ENCODE results near the gene RNF123.
"Not testable (repeated sequence)": the region's sequence is repeated elsewhere in the genome, so short reads cannot be mapped to it uniquely, and the experiment has no call there.

Gene RNF123

DNA sequence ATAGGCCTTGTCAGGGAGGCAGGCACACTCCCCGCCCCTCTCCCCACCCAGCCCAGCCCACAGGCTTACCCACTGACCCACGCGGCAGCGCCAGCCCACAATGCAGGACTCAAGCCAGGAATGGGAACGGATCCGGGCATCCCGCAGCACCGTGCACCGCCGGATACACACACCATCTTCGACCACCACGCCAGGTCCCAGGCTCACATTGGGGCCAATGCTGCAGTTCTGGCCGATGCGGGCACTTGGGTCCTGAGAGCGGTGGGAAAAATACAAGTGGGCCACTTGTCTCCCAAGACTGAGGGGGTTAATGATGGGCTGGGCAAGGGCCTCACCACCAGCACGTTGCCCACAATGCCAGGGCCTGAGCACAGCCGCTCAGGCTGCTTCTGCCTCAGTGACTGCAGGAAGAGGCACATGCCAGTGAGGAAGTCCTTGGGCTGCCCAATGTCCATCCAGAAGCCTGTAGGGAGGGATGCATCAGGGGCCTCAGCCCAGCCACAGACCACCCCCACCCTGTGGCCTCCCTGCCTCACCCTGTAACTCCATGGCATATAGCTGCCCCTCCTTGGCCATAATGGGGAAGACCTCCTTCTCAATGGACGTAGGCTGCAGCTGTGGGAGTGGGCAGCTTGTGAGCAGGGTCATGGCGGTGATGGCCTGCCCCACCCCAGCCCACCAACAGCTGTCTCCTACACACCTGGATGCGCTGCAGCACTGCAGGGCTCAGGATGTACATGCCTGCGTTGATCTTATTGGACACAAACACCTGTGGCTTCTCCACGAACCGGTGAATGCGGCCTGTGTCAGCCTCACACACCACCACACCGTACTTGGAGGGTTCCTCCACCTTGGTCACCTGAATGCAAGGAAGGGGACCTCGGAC is 32.8 kb downstream of the RNF123 start:
- no peak for DNase-seq

DNA sequence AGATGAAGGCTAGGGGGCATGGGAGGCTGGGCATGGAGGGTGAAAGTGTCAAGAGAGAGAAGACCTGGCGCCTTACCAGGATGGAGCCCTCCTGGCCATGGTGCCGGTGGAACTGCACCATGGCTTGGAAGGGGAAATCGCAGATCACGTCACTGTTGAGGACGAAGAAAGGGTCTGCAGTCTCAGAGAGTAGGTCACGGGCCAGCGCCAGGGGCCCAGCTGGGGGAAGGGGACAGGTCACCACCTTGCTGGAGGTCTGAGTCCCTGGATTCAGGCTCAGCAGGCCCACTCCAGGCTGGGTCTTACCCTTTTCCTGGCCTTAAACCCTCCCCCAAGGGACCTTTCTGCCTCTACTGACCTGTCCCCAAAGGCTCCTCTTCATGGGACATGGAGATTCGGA is 33.5 kb downstream of the RNF123 start:
- no peak for DNase-seq

DNA sequence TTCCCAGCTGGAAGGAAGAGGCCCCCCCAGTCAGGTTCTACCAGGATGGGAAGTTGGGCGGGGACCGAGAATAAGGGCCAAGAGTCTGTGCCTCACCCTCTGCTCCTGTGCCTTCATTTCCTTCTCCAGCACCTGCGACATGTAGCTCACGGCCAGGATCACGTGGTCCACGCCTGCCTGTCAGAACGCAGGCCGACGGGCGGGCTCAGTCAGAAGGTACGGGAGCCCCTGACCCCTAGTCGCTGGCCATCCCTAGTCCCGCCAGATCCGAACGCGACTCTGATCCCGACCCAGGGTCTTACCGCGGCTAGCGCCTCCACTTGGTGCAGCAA is 33.9 kb downstream of the RNF123 start:
- DNase-seq = peak in 2 of 4 experiments; percentile 21 to 34

DNA sequence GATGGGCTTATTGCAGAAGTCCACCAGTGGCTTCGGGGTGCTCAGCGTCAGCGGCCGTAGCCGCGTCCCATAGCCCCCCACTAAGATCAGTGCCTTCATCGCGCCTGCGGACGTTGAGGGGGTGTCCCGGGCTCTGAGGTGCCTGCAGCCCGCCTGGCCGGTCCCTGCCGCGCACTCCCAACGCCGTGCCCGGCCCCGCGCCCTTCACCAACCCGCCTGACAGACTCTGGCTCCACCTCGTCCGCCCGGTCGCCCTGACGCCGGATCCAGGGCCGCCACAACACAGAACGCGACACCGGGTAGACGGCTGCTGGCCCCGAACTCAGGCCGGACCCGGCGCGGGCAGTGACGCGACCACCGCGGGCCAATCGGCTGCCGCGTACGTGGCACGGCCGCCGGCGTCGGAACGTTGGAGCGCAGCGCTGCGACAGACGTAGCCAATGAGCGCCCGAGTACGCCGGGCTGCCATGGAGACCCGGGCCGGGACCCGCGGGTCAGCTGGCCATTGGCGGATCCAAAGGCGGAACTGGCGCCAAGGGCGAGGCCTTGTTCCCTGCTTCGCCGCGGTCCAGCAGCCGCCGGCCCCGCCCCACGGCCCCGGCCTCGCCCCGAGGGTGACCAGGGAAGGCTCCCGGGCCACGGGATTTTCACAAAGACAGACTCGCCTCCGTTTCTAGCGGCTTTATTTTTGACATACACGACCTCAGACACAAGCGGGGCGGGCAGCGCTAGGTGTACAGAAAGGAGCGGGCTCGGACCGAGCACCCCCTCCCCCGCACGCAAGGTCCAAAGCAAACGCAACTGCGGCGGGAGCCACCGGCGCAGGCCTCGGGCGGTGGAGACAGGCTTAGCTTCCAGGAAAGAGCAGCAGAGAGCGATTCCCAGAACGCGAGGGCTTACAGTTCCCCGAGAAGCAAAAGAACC is 34.5 kb downstream of the RNF123 start, which contains the start of gene GMPPB:
Gene GMPPB (minus strand): TSS at position 324 of the 924 bp plus-strand sequence. CDS start 225 bp downstream, at position 99.
- peak; percentile 86 to 88 (median 86) for DNase-seq

DNA sequence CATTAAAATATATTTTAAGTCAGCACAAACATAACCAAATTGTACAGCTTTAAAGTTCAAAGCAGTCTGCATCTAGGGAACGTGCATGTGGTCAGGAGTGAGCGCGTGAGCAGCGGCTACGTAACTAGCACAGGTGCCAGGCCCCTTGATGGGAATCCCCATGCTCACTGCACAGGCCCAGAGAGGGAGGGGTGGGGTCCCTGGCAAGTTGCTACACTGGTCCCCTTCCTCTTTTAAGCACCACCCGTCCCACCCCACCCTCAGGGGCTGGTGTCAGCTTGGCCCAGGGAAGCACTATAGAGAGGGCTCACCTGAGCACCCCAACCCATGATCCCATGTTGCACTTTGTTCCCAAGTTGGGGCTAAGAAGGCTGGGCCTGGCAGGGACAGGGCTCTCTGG is 35.2 kb downstream of the RNF123 start:
- no peak for DNase-seq

DNA sequence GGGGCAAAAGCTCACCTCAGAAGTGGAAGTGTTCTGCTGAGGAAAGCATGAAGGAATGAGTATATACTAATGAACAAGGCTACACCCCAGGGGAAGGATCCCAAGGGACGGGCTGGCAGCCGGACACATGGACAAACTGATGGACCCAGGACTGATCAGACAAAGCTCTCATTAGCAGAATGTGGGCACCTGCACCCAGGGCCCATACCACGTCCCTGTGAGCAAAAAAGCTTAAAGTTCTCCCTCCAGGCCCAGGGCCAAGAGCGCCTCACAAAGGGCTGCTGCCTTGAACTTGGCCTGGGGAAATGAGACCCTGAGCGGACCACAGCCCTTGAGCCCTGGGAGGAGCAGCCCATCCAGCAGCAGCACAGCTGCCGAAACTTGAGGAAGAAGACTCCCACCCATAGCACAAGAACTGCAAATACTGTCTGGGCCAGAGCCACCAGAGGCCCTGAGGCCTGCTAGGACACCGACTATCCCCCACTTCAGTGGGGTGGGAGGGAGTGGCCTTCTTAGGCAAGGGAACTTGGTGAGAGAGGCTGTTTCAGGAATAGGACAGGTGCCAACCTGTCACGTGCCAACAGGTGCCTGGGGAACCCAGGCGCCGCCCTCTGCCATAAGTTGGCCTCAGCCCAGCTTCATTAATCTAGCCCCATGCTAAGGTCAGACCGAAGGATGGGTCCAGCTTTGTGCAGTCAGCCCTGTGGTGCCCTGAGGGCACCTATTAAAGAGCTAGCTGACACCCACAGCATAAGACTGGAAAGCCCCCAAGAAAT is 36.7 kb downstream of the RNF123 start:
- DNase-seq = no peak

DNA sequence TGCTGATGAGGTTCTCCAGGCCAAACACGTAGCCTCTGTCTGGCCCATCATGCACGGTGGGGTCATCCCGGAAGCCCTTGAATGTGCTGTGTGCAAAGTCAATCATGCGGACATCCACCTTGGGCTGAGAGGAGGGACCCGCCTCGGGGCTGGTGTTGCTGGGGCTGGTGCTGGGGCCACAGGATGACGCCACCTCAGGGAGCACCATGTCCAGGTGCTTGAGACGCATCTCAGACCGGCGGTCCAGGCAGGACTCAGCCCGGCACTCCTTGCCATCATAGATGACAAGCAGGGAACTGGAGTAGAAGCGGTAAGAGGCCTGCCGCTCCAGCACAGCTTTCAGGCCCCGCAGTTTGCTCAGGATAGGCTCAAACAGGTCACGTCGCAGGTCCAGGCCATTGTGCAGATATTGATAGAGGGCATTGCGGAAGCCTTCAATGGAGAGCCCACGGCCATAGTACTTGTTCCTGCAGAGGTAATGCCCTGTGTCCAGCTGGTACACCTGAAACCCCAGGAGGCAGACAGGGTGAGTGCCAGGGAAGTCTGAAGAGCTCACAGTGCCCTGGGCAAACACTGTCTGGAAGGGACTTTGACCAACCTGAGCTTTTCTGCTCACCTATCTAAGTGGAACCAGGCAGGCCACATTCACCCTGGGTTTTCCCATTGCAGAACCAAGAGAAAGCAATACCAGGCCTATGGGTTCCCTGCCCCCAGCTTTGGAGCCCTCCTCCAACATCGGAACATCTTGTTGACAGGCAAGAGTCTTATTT is 38.0 kb downstream of the RNF123 start:
- DNase-seq = no peak

DNA sequence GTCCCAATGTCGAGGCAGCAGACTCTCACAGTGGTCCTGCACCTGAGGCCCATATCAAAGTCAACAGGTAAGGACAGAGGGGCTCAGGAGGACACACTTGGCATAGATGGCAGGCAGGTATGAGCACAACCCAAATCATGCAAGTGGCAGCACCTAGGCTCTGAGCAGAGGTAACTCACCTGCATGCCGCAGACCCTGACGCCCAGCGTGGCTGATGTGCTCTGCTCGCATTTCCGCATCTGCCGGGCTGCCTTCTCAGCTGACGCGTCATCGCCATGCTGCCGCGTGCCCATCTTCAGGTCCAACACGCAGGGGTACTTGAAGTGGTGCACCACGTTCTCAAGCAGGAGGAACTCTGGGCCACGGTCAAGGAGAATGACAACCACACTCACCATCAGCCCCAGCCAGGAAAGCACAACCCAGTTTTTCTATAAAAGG is 38.6 kb downstream of the RNF123 start:
- no peak for DNase-seq

DNA sequence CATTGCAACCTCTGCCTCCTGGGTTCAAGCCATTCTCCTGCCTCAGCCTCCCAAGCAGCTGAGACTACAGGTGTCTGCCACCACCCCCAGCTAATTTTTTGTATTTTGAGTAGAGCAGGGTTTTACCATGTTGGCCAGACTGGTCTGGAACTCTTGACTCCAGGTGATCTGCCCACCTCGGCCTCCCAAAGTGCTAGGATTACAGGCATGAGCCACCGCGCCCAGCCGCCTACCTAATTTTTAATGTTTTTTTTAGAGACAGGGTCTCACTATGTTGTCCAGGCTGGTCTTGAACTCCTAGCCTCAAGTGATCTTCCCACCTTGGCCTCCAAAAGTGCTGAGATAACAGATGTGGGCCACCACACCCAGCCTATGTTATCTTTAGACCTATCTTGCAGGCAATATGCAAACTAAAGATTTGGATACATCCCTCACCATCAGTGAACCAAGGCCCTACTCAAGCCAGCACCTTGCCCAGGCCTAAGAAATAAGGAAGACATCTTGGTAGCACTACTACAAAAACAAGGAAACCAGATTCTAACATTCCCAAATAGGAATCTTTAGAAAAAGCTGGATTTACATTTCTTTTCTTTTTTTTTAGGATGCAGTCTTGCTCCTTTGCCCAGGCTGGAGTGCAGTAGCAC is 40.7 kb downstream of the RNF123 start:
- no peak for DNase-seq

DNA sequence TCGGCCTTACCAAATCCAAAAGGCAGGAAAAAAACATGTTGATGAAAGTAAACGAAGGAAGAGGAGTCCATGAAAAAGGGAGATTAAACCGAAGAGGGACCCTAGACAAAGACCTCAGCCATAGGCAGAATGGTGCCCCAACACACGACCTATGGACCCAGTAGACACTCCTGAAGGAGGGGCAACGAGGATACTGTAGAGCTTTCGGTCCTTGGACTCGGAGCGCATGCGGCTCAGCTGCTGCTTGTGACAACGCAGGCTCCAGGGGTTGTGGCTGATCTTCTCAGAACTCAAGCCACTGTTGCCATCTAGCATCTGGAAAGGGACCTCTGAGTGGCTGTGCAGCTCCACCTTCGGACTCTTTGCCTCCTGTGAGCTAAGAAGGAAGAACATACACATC is 43.2 kb downstream of the RNF123 start:
- DNase-seq = no peak

DNA sequence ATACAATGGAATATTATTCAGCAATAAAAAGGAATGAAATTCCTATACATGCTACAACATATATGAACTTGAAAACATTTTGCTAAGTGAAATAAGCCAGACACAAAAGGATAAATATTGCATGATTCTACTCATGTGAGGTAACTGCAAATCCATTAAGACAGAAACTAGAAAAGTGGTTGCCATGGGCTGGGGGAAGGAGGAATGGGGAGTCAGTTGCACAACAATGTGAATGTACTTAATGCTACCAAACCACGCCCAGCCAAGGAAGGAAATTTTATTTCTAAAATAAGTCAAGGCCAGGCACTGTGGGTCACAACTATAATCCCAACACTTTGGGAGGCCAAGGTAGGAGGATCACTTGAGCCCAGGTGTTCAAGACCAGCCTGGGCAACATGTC is 44.2 kb downstream of the RNF123 start:
- no peak for DNase-seq

DNA sequence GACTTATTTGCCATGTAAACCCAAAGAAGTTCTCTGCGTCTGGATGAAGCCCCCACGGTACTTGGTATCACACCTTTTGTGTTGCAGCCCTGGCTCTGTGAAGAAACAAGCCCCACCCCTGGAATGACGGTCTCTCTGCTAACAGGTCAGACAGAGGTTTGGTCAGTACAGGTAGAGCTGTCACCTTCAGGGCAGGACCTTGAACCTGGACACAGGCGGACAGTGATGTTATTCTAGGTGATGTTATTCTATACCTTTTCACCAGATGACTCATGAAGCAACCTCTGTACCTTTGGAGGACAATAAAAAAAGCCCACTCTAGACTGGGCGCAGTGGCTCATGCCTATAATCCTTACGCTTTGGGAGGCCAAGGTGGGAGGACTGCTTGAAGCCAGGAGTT is 45.4 kb downstream of the RNF123 start:
- no peak for DNase-seq

DNA sequence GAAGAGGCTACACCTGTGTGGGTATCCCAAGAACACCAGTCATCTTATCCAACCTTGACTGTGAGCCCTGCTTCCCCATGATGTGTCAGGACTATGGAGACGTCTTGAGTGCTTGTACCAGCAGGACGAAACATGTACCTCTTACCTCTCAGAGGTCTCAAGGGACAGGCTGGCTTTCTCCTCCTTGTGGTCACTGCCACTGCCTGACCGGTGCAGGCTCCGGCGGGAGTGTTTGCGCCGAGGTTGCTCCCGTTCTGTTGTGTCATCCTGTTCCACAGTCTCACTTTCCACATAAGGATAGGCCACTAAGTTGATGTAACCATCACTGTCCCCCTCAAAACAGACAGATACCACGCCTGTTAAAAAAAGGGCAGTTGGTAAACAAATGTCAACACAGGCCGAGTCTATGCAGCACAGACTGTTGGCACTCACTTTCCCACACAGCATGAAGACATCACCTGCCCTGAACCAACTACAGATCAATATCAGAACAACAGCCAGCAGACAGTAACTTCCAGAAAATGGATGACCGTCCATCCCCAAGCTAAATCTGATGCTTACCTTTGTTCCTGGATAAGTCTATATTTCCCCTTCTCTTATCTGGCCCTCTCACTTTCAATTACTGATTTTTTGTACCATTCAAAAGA is 48.8 kb downstream of the RNF123 start:
- DNase-seq = no peak

DNA sequence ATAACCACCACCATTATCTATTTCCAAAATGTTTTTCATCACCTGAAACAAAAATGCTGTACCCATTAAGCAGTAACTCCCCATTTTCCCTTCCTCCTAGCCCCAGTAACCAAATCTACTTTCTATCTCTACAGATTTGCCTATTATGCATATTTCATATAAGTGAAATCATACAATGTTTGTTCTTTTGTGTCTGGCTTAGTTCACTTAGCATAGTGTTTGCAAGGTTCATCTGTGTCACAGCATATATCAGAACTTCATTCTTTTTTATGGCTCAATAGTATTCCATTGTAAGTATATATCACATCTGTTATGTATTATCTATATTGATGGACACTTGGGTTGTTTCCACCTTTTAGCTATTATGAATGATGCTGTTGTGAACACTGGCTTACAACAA is 51.1 kb downstream of the RNF123 start:
- DNase-seq = no peak

DNA sequence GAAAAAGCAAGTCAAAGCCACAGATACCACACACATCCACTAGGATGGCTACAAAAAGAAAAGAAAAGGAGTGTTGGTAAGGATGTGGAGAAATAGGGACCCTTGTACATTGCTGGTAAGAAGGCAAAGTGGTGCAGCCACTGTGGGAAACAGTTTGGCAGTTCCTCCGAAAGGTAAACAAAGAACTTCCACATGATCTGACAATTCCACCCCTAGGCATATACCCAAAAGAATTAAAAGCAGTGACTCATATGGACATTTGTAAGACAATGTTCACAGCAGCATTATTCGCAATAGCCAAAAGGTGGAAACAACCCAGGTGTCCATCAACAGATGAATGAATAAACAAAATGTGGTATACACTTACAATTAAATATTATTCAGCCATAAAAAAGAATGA is 56.6 kb downstream of the RNF123 start:
- DNase-seq = no peak

DNA sequence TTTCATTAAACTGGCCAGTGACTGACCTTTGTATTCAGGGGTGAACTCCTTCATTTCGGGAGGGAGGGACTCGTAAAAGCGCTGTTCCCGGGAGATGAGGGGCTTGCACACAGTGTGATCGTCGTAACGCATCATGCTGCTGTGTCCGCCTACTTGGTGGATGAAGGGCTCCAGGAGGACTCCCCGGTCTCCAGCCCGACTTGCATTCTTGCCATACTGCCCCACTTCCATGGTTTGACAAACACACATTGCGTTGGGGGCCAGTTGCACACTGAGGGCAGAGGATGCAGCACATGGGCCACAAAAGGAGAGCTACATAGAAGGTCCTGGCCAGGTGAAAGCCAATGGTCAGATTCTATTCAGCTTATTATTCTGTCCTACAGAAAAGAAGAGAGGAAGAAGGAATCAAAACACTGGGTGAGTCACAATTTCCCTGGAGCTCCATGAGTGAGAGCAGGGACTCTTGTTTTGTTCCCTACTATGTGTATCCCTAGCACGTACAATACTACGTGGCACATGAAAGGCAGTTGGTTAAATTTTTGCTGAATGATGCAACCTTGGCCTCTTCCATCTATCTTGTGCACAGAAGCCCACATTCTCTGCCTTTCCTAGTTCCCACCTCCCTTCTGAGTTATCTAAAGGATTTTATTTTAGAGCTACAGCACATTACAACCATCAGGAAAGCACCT is 58.6 kb downstream of the RNF123 start:
- DNase-seq = no peak

DNA sequence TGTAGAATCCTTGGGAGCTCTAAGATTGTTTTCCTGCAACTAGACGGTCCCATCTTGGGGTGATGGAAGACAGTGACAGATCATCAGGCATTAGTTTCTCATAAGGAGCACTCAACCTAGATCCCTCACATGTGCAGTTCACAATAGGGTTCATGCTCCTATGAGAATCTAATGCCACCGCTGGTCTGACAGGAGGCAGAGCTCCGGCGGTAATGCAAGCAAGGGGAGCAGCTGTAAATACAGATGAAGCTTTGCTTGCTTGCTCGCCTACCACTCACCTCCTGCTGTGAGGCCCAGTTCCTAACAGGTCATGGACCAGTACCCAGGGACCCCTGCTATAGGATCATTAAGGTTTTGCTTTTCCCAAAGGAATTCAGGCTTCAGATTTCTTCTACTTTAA is 59.5 kb downstream of the RNF123 start:
- DNase-seq = not testable (repeated sequence)

DNA sequence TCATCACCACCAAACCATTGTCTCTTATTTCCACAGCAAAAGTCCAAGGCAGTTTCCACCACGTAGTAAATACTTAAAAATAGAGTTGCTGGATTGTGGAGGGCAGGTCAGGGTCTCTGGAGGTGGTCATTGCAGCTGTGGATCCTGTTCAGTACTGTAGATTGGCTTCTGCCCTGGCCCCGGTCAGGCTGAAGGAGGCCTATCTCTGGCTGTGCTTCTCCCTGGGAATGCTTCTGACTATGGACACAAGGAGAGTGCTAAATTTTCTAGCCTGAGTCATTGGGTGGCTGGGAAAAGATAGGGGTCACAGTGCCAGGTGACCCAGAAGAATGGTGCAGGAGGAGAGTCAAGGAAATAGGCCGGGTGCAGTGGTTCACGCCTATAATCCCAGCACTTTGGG is 60.7 kb downstream of the RNF123 start:
- DNase-seq = no peak

DNA sequence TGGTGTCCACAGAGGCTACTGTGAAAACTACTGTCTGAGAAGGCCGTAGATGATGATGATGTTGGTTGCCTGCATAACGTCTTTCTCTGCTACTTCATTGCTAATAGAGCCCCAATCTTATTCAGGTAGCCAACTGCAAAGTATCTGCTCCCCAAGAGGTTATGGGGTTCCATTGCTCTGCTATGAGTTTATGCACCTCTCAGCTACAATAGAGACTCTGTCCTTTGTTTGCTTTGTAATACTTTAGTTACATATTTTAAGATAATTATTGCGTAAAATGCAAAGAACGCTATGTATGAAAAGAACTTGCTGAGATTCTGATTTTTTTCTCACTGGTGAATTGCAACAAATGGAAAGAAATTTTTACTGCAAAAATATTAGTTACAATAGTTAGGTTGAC is 62.1 kb downstream of the RNF123 start:
- DNase-seq = no peak

DNA sequence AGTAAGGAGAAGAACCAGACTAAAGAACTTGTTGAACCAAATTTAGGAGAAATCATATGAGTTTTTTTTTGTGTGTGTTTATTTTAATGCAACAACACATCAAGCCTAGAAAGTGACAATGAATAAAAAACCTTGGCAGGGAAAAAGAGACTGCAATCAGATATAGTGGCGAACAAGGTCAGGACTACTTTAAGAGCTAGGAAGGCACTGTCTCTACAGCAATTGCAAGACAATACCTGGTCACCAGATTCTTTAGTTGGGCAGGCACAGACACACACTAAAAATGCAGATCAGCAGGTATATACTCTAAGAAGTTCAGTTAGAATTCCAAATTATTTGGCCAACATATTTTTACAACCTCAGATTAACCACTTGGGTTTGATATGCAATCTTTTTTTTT is 65.2 kb downstream of the RNF123 start:
- DNase-seq = no peak

DNA sequence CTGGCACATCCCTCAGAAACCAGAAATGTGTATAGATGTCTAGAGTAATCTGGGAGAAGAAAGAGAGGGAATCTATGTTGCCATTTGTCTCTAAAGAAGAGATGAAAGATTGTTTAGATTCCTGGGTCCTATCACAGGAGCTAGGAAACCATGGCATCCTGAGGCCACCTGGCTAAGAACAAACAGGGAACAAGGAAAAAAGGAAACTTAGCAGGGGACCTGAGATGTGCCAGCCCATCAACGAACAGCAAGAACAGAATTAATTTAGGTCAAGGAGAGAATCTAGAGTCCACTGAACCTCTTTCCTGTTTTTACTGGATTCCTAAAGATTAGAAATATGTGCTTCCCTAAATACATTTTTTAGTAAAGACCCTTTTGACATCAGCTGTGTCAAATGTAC is 66.7 kb downstream of the RNF123 start:
- no peak for DNase-seq

Data from activated CD4-positive, CD25-positive, alpha-beta regulatory T cell (primary cell).